Effector CD4-positive, alpha-beta T cell (primary cell): ENCODE measurements around the gene SEMA4D.
A peak's percentile ranks its signal among the peaks of the same experiment; 100 is the strongest.
"Not testable (repeated sequence)": the region's sequence is repeated elsewhere in the genome, so short reads cannot be mapped to it uniquely, and the experiment has no call there.

Source experiments
- DNase-seq: peaks from one replicate; pipeline ENCODE4 v3.0.0-alpha.2; 2020

Gene SEMA4D

DNA sequence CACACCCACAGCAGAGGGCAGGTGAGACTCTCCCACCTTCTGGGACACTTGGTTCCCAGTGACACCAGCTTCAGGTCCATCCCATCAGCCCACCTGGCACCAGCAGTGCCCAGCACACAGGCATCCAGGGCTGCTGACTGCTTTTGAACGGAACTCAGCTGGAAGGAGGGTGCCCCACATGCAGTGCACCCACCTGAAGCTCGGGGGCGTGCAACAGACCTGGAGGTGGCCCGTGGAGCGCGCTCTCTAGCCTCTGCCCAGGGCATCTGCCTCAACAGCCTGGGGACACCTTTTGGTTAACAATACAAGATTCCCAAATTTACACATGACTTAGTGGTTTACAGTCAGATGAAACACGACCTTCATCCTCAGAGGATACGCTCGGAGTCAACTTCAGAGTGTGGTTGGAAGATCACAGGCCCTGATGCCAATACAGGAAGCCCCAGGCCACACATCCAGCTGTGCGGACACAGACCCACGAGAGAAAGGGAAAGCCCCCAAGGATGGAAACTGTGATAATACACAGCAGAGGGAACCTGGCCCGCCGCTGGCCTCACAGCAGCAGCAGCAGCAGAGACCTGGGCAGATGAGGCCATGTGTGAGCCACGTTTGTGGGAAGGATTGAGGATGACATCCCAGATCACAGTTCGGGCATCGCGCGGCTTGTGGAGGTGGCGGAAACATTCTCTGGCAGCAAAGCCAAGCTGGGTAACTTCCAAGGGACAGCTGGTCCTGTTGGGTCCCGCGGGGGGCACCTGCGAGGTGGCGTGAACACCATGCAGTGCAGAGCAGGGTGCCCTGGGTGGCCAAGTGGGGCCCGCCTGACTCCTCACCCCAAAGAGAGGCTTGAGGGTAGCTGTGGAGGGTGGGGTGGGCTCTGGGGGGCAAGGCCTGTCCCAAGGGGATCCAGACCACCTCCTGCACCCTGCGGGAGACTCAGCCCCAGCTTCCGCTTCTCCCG lies 115.6 kb downstream of the SEMA4D start:
- DNase-seq, result no peak

DNA sequence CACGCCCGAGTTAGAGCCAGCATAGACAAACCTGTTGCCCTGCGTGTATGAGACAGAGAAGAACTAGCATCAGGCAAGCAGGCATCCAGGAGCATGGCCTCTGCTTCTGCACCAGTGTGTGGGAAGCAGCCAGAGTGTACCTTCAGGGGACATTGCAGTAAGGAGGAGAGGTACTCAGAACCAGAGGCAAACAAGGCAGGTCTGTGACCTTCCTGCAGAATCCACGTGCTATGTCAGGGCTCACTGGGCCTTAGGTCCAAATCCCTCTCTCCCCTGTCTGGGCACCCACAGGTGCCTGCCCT lies 116.7 kb downstream of the SEMA4D start:
- DNase-seq, result no peak

DNA sequence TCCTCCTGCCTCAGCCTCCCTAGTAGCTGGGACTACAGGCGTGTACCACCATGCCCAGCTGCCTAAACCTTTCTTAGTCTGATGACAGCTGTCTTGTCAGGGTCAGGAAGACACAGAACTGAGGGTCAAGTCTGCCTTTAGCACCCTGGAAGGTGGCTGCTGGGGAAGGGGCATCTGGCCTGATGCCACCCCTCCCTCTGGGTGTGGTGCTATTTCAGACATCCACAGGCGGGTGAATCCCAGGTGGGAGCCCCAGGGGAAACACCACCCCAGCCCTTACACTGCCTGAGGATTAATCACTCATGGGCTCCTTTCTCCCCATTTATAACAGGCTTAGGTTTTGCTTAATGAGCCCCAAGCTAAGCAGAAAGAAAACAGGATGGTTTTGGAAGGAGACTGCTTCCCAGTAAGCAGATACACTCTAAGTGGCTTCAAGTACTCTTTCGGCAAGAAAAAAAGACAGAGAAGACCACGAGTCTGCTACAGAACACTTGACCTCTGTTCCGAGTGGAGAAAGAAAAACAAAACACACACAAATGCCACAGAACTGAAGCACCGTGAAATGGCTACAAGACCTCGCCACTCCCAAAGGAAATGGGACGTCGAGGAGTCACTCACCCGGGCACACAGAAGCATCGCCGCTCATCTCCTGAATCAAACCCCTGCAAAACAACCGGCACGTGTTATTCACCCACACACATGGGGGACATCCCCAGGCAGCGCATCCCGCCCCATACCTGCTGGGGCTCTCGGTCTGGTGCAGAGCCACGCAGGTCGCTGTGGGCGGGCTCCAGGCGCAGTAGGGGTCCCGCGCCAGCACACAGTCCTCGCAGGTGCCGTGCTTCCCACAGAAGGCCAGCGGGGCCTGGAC lies 117.2 kb downstream of the SEMA4D start:
- no peak for DNase-seq

DNA sequence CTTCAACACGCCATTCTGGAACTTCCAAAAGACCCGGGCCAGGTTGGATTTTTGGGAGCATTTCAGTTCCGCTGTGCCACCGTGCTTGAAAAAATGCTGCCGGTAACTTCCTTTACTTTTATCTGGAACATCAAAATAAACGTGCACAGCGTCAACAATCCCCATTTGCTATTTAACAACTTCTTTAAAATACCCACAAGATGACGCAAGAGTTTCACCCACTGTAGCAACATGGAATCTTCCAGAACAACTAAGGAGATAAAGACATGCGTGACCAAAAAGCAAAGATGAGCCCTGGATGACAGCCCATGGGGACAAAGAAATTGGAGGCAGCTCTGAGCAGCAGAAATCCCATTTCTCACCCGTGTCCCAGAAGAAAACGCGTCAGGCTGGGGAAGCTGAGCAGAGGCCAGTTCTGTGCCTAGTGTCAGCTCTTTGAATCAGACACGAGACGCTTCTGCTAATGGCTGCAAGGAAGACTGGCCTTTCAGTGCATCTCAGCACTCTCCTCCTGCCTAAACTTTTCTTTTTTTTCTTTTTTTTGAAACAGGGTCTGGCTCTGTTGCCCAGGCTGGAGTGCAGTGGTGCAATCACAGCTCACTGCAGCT lies 118.3 kb downstream of the SEMA4D start:
- no peak for DNase-seq

DNA sequence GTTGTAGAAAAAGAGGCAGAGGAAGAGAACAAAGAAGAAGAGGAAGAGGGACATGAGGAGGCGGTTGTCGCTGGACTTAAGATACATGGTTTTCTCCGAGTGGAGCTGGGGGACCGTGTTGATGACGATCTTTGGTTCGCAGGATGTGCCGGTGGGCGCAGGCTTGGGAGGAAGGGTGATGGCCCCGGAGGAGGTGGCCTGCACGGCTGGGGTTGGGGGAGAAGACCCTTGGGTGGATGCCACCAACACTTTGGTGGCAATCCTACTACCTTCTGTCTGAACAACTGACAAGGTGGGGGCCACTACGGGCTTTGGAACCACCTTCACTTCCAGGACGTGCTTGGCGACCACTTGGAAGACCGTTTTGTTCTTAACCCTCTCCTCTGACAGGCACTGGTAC lies 118.9 kb downstream of the SEMA4D start:
- no peak for DNase-seq

DNA sequence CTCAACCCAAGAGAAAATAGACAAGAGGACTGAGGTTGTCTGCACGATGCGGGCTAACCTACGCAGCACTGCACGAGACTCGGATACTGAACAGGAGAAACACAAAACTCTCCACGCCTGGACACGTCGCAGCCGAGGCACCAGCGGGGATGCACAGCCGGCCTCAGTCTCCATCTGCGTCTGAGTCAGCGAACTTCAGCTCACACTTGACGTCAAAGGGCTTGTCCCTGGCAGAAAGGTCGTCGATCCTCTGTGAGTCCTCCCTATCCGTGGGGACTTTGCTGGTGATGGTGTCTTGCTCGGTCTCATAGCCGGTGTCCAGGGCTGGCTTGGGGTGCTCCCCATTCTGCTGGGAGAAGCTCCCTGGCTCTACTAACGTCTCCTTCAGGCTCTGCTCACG lies 119.4 kb downstream of the SEMA4D start:
- DNase-seq, result no peak

DNA sequence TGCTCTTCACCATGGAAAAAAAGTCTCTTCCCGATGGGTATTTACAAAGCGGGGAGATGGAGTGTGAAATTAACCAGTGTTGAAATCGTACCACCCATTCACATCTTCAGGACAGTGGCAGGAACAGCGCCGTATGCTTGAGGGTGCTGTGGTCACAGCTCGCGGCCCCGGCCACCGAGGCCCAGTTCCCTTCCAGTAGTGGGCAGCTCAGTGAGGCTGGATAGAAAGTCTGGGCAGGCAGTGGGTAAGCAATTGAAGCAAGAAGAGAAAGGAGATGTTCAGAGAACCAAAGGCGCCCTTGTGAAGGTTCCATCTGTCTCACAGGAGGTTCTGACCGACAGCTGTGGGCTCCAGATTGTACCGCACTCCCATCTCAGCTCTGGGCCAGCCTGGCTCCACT lies 120.5 kb downstream of the SEMA4D start:
- DNase-seq, result no peak

DNA sequence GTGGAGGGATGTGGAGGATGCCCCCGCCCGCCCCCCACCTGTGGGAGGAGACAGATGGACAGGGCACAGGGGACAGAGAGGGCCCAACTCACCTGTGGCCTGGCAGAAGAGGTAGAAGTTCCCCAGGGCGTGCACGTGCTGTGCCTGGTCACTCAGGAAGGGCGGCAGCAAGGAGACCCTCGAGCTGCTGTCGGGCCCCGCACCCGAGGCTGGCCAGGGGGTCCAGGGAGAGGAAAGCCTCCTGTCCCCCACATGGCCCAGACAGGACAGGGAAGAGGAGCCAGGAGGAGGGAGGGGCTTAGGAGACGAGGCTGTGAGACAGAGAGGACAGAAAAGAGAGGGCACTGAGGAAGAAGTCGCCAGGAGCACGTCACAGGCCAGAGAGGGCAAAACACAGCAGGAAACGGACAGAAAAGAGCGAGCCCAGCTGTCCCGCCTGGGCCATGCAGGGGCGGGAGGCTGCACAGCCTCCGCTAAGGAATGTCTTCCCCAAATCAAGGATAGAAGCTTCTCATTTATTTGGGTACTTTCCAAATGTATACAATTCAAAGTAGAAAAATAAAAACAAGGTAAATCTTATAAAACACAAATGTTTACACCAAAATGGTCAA lies 121.1 kb downstream of the SEMA4D start:
- no peak for DNase-seq

DNA sequence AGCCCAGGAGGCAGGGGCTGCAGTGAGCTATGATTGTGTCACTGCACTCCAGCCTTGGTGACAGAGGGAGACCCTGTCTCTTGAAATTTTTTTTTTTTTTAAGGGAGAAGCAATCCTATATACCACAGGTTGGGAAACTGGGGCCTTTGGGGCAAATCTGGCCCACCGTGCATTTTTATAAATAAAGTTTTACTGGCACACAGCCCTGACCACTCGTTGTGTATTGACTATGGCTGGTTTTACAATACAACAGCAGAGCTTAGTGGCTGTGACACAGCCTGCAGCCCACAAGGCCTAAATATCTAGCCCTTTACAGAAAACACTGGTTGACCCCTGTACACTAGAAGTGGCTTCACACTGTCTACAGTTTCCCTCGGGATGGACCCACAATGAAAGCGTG lies 121.6 kb downstream of the SEMA4D start:
- DNase-seq, result no peak

DNA sequence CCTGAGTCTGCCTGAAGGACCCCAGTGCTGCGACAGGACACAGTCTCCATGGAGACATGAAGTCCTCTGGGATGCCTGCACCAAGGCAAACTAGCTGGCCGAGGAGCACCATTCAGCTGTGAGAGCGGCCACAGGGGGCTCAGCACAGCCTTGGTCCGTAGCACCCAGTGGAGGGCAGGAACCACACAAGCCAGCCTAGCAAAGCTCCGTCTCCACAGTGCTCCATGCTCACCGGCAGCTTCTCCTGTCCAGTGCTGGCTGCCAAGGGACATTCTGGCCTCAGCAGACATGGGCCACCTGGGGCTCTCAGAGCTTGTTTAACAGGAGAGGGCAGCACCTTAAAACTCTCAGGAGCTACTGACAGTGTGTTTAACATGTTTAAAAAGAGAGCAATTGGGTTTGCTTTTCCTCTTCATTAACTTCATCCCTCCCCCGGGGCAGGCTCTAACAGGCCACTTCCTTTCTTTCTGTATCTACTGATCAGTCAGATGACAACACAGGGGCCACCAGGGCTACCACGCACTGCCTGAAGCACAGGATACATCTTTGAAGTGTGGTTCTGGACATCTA lies 122.6 kb downstream of the SEMA4D start:
- no peak for DNase-seq

DNA sequence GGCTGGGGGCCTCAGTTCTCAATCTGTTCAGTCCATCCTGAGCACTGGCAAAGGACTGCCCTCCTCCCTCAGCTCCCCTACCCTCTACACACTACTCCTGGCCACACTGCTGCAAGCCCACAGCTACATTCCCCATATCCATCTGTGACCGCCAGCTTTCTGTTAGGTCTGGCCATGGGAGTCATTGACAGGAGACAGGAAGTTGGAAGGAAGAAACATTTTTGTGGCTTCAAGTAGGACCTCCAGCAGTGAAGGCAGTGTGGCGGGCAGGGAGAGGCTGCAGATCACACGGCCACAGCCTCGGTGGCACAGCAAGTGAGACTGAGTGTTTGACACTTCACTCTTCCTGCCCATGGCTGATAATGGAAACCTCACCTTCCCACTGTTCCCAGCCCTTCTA lies 123.7 kb downstream of the SEMA4D start:
- no peak for DNase-seq

DNA sequence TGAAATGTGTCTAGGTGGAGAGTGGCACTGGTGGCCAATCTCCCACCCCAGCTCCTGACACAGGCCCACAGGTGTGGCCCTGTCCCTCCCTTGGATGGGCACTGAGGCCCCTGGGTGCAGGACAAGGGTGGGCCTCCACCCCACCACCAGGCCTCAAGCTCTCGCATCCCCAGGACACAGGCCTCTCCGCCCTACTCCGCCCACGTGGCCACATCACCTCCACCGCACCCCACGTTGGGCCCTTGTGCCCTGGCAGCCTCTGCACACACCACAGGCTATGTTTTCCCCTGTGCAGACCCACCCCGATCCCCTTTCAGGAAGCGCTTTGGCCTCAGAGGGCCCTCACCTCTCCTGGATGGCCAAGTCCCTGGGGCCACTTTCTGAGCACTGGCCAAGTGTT lies 124.9 kb downstream of the SEMA4D start:
- no peak for DNase-seq

DNA sequence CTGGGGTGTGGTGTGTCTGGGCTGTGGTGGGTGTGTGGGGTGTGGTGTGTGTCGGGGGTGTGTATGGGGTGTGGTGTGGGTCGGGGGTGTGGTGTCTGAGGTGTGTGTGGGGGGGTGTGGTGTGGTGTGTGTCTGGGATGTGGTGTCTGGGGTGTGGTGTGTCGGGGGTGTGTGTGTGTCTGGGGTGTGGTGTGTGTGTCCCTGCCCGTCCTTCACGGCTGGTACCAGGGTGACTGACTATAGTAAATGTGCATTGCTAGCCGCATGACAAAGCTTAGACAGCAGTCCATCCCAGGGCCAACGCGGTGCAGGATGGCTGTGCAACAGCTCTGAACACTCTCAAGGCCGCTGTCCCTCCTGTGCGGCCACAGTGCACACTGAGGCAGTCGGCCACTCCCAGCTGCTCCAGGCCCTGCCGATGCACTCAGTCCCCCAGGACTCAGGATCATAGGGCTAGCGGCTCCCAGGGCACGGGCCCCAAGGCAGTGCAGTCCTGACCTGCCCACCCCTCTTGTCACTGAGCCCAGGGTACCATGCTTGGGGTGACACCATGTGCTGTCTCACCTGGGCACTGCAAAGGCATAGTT lies 125.6 kb downstream of the SEMA4D start:
- DNase-seq, result peak; percentile 31

DNA sequence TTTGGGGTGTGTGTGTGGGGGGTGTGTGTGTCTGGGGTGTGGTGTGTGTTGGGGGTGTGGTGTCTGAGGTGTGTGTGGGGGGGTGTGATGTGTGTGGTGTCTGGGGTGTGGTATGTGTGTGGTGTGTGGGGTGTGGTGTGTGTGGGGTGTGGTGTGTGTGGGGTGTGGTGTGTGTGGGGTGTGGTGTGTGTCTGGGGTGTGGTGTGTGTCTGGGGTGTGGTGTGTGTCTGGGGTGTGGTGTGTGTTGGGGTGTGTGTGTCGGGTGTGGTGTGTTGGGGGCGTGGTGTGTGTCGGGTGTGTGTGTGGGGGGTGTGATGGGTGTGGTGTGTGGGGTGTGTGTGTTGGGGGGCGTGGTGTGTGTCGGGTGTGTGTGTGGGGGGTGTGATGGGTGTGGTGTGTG lies 126.1 kb downstream of the SEMA4D start:
- DNase-seq, result not testable (repeated sequence)

DNA sequence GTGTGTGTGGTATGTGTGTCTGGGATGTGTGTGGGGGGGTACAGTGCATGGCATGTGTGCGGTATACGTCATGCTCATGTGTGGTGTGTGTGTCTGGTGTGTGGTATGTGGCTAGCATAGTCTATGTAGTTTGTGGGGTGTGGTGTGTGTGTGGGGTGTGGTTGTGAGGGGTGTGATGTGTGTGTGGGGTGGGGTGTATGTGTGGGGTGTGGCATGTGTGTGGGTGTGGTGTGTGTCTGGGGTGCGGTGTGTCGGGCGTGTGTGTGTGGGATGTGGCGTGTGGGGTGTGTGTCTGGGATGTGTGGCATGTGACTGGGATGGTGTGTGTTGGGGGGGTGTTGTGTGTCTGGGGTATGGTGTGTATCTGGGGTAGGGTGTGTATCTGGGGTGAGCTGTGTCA lies 127.3 kb downstream of the SEMA4D start:
- no peak for DNase-seq

DNA sequence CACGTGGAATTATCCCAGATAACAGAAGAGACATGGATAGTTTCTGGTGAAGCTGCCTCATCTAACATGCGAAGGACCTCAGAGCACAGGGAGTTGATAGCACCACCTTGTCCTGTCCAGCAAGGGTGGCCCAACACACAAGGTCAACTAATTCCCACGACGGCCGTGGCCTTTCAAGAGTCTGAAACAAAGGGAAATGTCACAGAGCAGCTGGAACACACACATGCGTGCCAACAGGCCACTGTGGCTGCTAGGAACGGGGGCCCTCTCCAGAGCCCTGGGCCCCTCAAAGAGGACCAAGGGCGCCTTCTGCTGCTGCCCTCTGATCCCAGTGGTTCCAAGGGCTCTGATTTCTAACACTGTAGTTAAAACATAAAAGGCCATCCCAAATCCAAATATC lies 128.9 kb downstream of the SEMA4D start:
- DNase-seq, result no peak

DNA sequence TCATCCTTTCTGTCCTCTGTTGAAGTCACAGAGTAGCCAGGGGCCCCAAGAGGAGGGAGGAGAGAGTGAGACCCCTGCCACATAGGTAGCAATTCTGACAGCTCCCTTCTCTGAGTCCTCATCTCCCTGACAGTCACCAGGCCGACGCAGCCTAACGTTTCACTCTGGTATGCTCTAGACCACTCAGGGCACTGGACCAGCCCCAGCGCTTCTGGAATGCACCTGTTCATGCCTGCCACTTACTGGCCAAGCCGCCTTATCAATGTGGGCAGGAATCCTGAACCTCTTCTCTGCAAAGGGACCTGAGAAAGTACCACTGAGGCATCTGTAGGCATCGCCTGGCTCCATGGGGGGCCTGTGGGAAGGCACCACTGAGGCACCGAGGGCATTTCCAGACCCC lies 129.4 kb downstream of the SEMA4D start:
- no peak for DNase-seq

DNA sequence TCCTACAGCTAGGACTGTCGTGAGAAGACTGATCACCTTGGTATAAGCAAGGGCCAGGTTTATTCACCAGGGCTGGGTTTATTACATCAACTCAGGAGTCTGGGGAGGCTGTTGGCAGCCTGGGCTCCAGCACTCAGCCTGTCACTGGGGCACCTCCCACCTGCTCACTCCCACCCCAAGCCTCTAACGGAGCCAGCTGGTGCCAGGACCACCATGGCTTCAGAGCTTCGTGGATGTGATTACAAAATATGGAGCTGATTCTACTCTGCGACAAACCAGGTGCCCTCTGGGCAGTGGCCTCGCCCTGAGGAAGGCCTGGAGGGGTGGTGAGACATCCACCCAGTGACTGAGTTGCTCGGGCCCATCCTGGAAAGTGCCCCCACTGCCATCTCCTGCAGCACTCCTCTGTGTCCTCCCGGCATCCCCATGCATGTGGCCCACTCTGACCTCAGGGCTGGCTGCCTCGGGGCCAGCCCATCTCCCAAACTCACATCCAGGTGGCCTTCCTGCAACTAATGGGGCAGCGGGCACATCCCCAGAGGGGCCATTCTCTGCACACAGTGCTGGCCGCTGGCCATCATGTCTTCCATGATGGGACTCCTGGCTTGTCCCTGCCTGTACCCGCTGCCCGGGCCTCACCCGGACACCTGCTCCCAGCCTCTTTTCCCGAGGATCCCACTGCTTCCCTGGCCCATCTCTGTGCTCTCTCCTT lies 130.0 kb downstream of the SEMA4D start:
- DNase-seq, result no peak

DNA sequence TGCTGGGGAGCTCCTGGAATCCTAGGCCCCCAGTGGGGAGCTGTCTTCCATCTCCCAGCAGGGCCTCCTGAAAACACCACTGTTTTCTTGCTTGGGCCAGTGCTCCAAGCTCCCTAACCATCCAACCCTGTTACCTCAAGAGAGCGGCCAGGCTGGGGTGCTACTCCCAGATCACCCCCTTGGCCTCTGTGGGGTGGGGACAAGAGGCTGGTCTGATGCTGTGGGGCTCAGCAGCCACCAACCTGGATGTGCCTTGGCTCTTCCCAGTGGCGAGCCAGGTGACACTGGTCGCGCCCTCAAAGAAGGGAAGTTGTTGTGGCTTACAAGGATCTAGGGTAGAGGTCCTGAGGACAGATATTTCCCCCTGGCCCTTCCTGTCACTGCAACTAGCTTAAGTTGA lies 130.6 kb downstream of the SEMA4D start:
- no peak for DNase-seq

DNA sequence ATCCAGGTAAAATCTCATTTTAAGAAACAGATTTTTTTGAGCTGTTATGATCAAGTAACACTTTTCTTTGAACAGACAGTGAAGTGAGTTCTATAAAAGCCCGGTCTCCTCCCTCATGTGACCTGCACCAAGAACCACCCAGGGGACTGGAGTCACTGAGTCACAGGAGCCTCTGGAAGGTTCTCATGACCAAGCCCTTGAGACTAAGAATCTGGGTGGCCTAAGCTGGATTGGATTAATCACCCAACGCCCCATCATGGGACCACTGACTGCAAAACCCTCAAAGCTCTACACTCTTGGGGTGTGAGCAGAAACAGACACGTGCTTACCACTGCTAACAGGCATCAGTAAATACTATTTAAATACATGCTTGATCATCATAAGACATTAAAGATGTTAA lies 131.2 kb downstream of the SEMA4D start:
- DNase-seq, result no peak

DNA sequence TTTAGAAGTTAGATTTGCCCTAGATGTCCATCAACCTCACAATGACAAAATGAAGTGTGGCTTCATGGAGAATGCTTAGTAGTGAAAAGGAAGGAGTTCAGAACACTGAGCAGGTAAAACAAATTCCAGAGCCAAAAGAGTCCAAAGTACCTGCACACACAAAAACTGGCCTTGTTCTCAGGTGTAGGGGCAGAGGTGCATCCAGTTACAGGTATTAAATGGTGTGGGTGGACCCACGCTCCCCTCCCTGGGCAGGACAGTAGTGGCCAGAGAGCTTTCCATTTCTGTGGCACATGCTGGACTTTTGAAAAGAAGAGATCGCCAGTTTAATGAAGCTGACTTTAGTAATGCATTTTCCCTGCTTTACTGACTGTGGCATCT lies 132.4 kb downstream of the SEMA4D start:
- DNase-seq, result no peak
